ENCODE results near the gene SEMA3F. TPM values are rescaled to one million over a fixed set of nuclear protein-coding genes. Genes with fewer than 3 reads are reported as not detected.
A peak's percentile ranks its signal among the peaks of the same experiment; 100 is the strongest.

SEMA3F gene
- total RNA-seq, 1 donor from 2014 or later = 65.6 TPM

DNA sequence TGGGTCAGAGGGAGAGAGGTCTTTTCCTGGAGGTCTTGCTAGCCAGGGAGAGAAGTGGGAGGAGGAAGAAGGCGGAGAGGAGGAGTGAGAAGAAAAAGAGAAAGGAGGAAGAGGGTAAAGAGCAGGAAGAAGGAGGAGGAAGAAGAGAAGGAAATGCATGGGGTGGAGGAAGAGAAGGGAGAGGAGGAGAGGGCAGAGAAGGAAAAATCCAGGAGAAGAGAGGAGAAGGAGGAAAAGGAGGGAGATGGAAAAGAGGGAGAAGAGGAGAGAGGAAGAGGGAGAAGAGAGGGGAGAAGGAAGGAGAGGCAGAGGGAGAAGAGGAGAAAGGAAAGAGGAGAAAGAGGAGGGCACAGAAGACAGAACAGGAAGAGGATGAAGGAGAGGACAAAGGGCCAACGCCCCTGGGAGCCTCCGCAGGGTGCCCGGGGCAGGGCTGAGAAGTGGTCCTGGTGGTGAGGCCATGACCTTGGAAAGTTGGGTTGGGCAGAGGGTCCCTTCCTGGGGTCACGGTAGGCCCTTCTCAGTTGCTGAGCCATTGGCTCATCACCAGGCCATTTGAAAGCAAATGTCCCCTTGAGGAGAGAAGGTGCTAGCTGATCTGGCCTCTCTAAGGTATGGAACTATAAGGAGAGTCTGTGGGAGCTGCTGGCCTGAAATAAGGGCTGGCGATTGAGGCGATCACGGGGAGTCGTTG lies 1.2 kb upstream of the SEMA3F start:
- no peaks in the 10 kb centered on the region for H3K36me3 ChIP-seq
- no peaks in the 10 kb centered on the region for H3K27me3 ChIP-seq
- H3K4me1 ChIP-seq = peaks cover 34% of the 10 kb centered on the region
- H3K4me3 ChIP-seq = peak overlapping the region; percentile 60
- H3K27ac ChIP-seq = no peak overlapping the region
- no peak for ATAC-seq
- intact Hi-C loops (cut with DNase I) = no loop called here
- DNase-seq = no peak
- TF ChIP-seq CTCF (IDR thresholded peaks at IDR 0.05) = no peak
- H3K9me3 ChIP-seq = no peaks in the 10 kb centered on the region

GRCh38 chr3:50154476-50154839 lies 666 bp upstream of the SEMA3F start:
- DNase-seq = no peak
- intact Hi-C loops (cut with DNase I) = no loop called here
- ATAC-seq = peak; percentile 40
- H3K4me3 ChIP-seq = peak overlapping the region; percentile 60
- H3K27ac ChIP-seq = no peak overlapping the region
- H3K9me3 ChIP-seq = no peaks in the 10 kb centered on the region
- TF ChIP-seq CTCF (IDR thresholded peaks at IDR 0.05) = peak; percentile 14
- H3K27me3 ChIP-seq = no peaks in the 10 kb centered on the region
- H3K36me3 ChIP-seq = no peaks in the 10 kb centered on the region
- peaks cover 38% of the 10 kb centered on the region for H3K4me1 ChIP-seq

DNA sequence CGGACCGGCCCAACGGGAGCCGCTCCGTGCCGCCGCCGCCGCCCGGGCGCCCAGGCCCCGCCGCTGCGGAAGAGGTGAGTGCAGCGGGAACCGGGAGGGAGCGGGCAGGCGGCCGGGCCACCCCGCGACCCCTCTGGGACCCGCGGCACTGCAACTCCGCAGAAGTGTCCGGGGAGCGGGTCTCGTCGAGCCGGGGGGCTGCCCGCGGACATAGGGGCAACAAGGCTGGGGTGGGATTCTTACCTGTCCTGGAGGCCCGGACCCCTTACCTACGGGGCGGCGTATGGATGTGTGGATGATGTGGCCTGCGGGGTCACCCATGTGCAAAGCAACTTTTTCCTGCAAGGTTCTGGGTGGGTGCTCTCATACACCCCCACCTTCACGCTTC lies 361 bp downstream of the SEMA3F start:
- Histone ChIP-seq H3K4me3 (peak overlapping the region; percentile 60), H3K27me3 (no peaks in the 10 kb centered on the region), H3K9me3 (no peaks in the 10 kb centered on the region), H3K27ac (peak overlapping the region; percentile 47), H3K4me1 (peaks cover 38% of the 10 kb centered on the region), H3K36me3 (no peaks in the 10 kb centered on the region)
- DNase-seq (no peak), ATAC-seq (no peak)
- TF ChIP-seq CTCF (IDR thresholded peaks at IDR 0.05) = no peak
- intact Hi-C loops (cut with DNase I) = no loop called here

DNA sequence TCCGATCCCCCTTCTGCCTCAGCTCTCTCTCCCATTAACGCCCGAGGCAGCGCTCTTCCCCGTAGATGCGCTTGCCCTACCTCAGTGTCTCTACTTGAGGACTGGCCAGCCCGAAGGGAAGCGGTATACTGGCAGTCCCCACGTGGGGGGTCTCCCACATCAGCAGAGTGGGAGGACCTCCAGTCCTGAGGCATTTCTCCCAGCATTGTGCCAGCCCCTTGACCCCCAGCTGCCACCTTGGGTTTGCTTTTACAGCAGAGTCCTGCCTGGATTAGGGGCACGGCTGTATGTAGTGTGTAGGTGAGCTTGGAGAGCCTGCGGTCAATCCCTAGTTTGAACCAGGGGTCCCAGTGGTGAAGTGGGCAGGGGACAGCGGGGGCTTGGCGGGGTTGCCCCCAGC lies 767 bp downstream of the SEMA3F start:
- peak overlapping the region; percentile 60 for H3K4me3 ChIP-seq
- intact Hi-C loops (cut with DNase I) = no loop called here
- no peak for TF ChIP-seq CTCF (IDR thresholded peaks at IDR 0.05)
- DNase-seq (no peak), ATAC-seq (no peak)
- H3K27ac ChIP-seq = peak overlapping the region; percentile 65
- H3K27me3 ChIP-seq = no peaks in the 10 kb centered on the region
- peaks cover 38% of the 10 kb centered on the region for H3K4me1 ChIP-seq
- H3K36me3 ChIP-seq = no peaks in the 10 kb centered on the region
- no peaks in the 10 kb centered on the region for H3K9me3 ChIP-seq

DNA sequence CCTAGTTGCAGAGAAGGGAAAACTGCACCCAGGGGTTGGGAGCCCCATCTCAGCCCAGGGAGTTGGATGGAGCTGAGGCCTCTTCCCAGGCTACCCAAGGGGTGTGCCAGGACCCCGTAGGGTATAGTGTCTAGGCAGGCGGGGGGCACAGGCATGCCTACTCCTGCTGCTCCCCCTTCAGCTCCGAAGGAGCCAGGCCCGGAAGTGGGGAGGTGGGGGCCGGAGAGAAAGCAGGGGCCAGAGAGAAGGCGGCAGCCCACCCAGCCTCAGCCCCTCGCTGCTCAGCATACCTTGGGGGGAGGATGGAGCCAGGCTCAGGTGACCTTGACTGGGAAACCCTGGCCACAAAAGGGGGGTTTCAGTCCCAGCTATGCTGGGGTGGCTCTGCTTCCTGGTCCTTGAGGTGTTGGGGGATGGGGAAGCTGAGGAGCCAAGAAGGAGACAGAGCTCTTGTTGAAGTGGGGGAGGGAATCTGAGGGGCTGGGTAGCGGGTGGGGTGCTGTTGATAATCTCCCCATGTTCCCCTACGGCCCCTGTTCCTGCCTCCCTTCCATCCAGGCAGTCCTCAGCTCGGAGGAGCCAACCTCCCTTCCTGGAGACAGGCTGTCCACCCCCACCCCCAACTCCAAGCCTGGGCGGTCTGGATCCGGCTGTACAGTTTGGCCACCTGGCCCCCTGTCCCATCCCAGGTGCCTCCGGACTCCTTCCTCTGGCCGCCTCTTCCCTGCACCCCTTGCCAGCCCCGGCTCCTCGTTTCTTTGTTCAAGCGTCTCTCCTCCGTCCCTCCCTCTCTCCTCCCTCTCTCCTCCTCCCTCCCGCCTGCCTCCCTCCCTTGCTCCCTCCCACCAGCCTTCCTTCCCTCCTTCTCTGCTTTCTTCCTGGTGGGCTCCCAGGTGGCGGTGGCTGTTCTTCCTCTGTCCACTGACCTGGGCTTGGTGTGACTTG lies 1.7 kb downstream of the SEMA3F start:
- Histone ChIP-seq H3K4me3 (peak overlapping the region; percentile 60), H3K27me3 (no peaks in the 10 kb centered on the region), H3K36me3 (no peaks in the 10 kb centered on the region), H3K9me3 (no peaks in the 10 kb centered on the region), H3K4me1 (peaks cover 45% of the 10 kb centered on the region), H3K27ac (peak overlapping the region; percentile 65)
- ATAC-seq = no peak
- DNase-seq = no peak
- TF ChIP-seq CTCF (IDR thresholded peaks at IDR 0.05) = no peak
- intact Hi-C loops (cut with DNase I) = no loop called here
